K562 (cell line): ENCODE measurements around the gene YPEL3. TPM values are rescaled to one million over a fixed set of nuclear protein-coding genes. Genes with fewer than 3 reads are reported as not detected.
A peak's percentile ranks its signal among the peaks of the same experiment; 100 is the strongest.

Source experiments
- ATAC-seq: fragments of 200-7000 bp; cut with Tn5 transposase; 3 replicates; pipeline ENCODE4 v1.9.1; 2020; ENCODE audit warnings: moderate library complexity
- BruUV-seq: library from RNA; stranded (reverse); fragments of 400-500 nt; replicated peaks from 2 replicates; lab custom pipeline; 2021; lab: Mats Ljungman, UMichigan
- CTCF ChIA-PET: fragments of 300-600 bp; formaldehyde crosslinking; extraction: SDS; loops from one replicate; lab custom pipeline; 2021; ENCODE audit warnings: low intra/inter-chr PET ratio; lab: Yijun Ruan, JAX
- POLR2A ChIA-PET: fragments of 300-600, 350-650 bp; sonication (Branson Sonifier 250); formaldehyde crosslinking; extraction: SDS; loops from one replicate; lab custom pipeline; 2021; ENCODE audit warnings: antibody characterized with exemption, inconsistent platforms; lab: Yijun Ruan, JAX
- DNase-seq, 4 experiments: peaks; one replicate each; pipeline versions ENCODE4 v3.0.0 to v3.0.0-alpha.2; 2011 to 2018; ENCODE audit warnings: low spot score in 3 of 4, mixed read lengths in 3 of 4; ENCODE audit errors: extremely low read depth in 1 of 4
- FAIRE-seq: peaks from 2 replicates; lab custom pipeline; 2011; peaks lifted over from hg19 to GRCh38; lab: Jason Lieb, UNC
- H2AFZ ChIP-seq: 2 replicates; pipeline ENCODE4 v1.6.0; 2011; ENCODE audit warnings: low read depth, low read length, control low read depth, inconsistent platforms
- H3K27ac ChIP-seq: fragments of 200-600 bp; 3 replicates; pipeline ENCODE4 v1.8.0; 2011; ENCODE audit warnings: low read depth, mild to moderate bottlenecking, control low read depth, inconsistent platforms, low read length, moderate library complexity, mixed read lengths; ENCODE audit errors: extremely low read depth
- H3K27me3 ChIP-seq, 2 experiments: fragments of 300-600 bp in 1 of 2; 2 replicates in 1 of 2; 3 replicates in 1 of 2; pipeline versions ENCODE4 v1.6.0 to v1.8.0; 2011; ENCODE audit warnings: inconsistent platforms in 2 of 2, low read length in 2 of 2, mild to moderate bottlenecking in 1 of 2, mixed read lengths in 1 of 2, moderate library complexity in 1 of 2; ENCODE audit not compliant: control insufficient read depth in 2 of 2, insufficient read depth in 2 of 2
- H3K36me3 ChIP-seq: fragments of 300-600 bp; 3 replicates; pipeline ENCODE4 v1.8.0; 2011; ENCODE audit warnings: mild to moderate bottlenecking, low read length, inconsistent platforms; ENCODE audit not compliant: control insufficient read depth, insufficient read depth
- H3K4me1 ChIP-seq, 2 experiments: fragments of 200-600 bp in 1 of 2; replicated peaks in 1 of 2; 2 replicates in 1 of 2; 3 replicates in 1 of 2; pipeline versions ENCODE4 v1.5.1 to v1.8.0; 2011; ENCODE audit warnings: inconsistent platforms in 2 of 2, low read length in 2 of 2, mild to moderate bottlenecking in 1 of 2, mixed read lengths in 1 of 2, moderate library complexity in 1 of 2; ENCODE audit not compliant: control insufficient read depth in 2 of 2, insufficient read depth in 2 of 2
- H3K4me2 ChIP-seq: 2 replicates; pipeline ENCODE4 v1.6.1; 2011; ENCODE audit warnings: low read length, control low read depth, inconsistent platforms, mixed read lengths; ENCODE audit not compliant: insufficient read depth
- H3K4me3 ChIP-seq: fragments of 200-600 bp; sonication (generic), shearing (Covaris generic); 2 replicates; pipeline ENCODE4 v1.5.1; 2016; ENCODE audit warnings: control low read depth, inconsistent platforms
- H3K79me2 ChIP-seq: fragments of 200-600 bp; 3 replicates; pipeline ENCODE4 v1.8.0; 2011; ENCODE audit warnings: low read length, inconsistent platforms; ENCODE audit not compliant: control insufficient read depth, insufficient read depth
- H3K9ac ChIP-seq, 2 experiments: 2 replicates each; pipeline versions ENCODE4 v1.6.0 to v1.6.1; 2011; ENCODE audit warnings: low read depth in 2 of 2, low read length in 2 of 2, control low read depth in 1 of 2, inconsistent platforms in 1 of 2, mild to moderate bottlenecking in 1 of 2, mixed read lengths in 1 of 2; ENCODE audit not compliant: insufficient read depth in 1 of 2
- H3K9me1 ChIP-seq: one replicate; pipeline ENCODE4 v1.6.0; 2011; ENCODE audit warnings: inconsistent platforms, mild to moderate bottlenecking, low read length, moderate library complexity; ENCODE audit not compliant: control insufficient read depth, insufficient read depth
- H3K9me3 ChIP-seq: replicated peaks from 2 replicates; pipeline ENCODE4 v1.5.1; 2011; ENCODE audit warnings: low read depth, low read length, inconsistent platforms; ENCODE audit not compliant: control insufficient read depth, insufficient read depth
- H4K20me1 ChIP-seq: replicated peaks from 2 replicates; pipeline ENCODE4 v1.6.1; 2011; ENCODE audit warnings: low read length, inconsistent platforms, mixed read lengths; ENCODE audit not compliant: control insufficient read depth, insufficient read depth
- DPF2 ChIP-seq: fragments of 450-650 bp; IDR thresholded peaks from 2 replicates; pipeline ENCODE4 v1.6.1; 2016
- FOXA1 ChIP-seq: fragments of 450-650 bp; IDR thresholded peaks from 2 replicates; pipeline ENCODE4 v1.6.1; 2016; ENCODE audit warnings: mild to moderate bottlenecking, borderline replicate concordance
- HMG20B ChIP-seq: fragments of 250-450 bp; sonication (Bioruptor Pico); IDR thresholded peaks from 2 replicates; pipeline ENCODE4 v1.5.0; 2021; ENCODE audit warnings: mild to moderate bottlenecking
- MYC ChIP-seq, 2 experiments: fragments of 250-450 bp in 1 of 2; sonication (Bioruptor Pico) in 1 of 2; IDR thresholded peaks; 2 replicates each; pipeline versions ENCODE4 v1.5.1 to v1.6.1; 2012 to 2021; ENCODE audit warnings: low read depth in 2 of 2, borderline replicate concordance in 1 of 2, improper control_type of control experiment in 1 of 2, low read length in 1 of 2, mild to moderate bottlenecking in 1 of 2, moderate library complexity in 1 of 2
- RUNX1 ChIP-seq: sonication (generic); IDR thresholded peaks from 2 replicates; pipeline ENCODE4 v1.6.1; 2016; ENCODE audit warnings: antibody characterized with exemption, low read depth
- ZFX ChIP-seq: sonication (generic); formaldehyde crosslinking; IDR thresholded peaks from 2 replicates; pipeline ENCODE4 v1.8.0; 2022; ENCODE audit warnings: mild to moderate bottlenecking, missing genetic modification reagents, moderate library complexity
- ZNF384 ChIP-seq: IDR thresholded peaks from 2 replicates; pipeline ENCODE4 v1.6.1; 2012; ENCODE audit warnings: low read depth, low read length, improper control_type of control experiment
- WGBS: fragments of 100-300 bp; shearing (Covaris generic); methylation state at CpG from one replicate; pipeline ENCODE4 v1.1.6; 2016; ENCODE audit warnings: low coverage, mixed read lengths; ENCODE audit not compliant: insufficient coverage; ENCODE audit errors: missing lambda C conversion rate; 5-methylcytosine and 5-hydroxymethylcytosine counted together
- in situ Hi-C: fragments of 300-500 bp; cut with MboI; formaldehyde crosslinking; loops from 4 replicates; pipeline ENCODE4 v1.15.0; 2018; ENCODE audit warnings: inconsistent platforms, mixed read lengths
- intact Hi-C: fragments of 100-400 bp; cut with micrococcal nuclease; formaldehyde crosslinking; loops from 2 replicates; pipeline ENCODE4 v1.14.2; 2022
- polyA plus RNA-seq, 8 experiments: library from polyadenylated mRNA; depleted of rRNA in 4 of 8; stranded (reverse) in 5 of 8; unstranded in 3 of 8; fragments of >200 nt; fragmentation: Nextera tagmentation in 2 of 8; fragmentation: Illumina TruSeq in 1 of 8; extraction: Ambion mirVana in 2 of 8; extraction: Trizol in 1 of 8; gene quantifications; 2 replicates each; pipeline versions ENCODE4 v1.2.1 to v1.2.3, GENCODE V29; 2011 to 2014; ENCODE audit warnings: inconsistent platforms in 1 of 8, missing spikeins in 1 of 8
- total RNA-seq, 7 experiments: library from RNA; depleted of rRNA in 6 of 7; stranded (reverse); fragments of >200 nt in 6 of 7; fragmentation: Illumina TruSeq in 2 of 7; extraction: Trizol in 2 of 7; gene quantifications; 2 replicates each; pipeline versions ENCODE4 v1.2.1 to v1.2.3, GENCODE V29; 2011 to 2021; ENCODE audit warnings: low replicate concordance in 1 of 7

Gene YPEL3
- total and polyA plus RNA-seq, 9 of the 15 experiments (the other 6 are each of a cell fraction or from before 2014, with no cell fraction given): 0.41 to 15.0 (median 2.9) TPM

DNA sequence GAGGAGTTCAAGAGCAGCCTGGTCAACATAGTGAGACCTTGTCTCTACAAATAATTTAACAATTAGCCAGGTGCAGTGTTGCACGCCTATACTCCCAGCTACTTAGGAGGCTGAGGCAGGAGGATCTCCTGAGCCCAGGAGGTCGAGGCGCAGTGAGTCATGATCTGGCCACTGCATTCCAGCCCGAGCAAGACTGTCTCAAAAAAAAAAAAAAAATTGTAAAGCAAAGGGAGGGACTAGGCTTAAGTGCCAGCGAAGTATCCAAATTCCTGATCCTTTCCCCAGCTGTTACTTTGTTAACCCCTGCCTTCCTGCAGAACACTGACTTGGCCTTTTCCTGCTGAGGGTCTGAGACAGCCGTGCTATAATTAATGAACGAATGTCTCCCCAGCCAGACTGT lies 14.6 kb upstream of the YPEL3 start:
- Histone ChIP-seq H3K9ac (no peak overlapping the region), H3K79me2 (no peaks in the 10 kb centered on the region), H3K9me1 (peaks cover 6% of the 10 kb centered on the region), H3K4me3 (no peak overlapping the region), H2AFZ (no peak overlapping the region), H3K9me3 (no peaks in the 10 kb centered on the region), H3K27ac (no peak overlapping the region), H3K4me2 (no peak overlapping the region), H4K20me1 (no peaks in the 10 kb centered on the region), H3K4me1 (peaks cover 18 to 39% of the 10 kb centered on the region in 2 experiments; a peak in 4 of 5 replicates), H3K27me3 (no peaks in the 10 kb centered on the region), H3K36me3 (peaks cover 7% of the 10 kb centered on the region; the same call in 1 of the 3 replicates)
- ATAC-seq (no peak), FAIRE-seq (no peak), DNase-seq (no peak)
- intact Hi-C loops (no loop called here), in situ Hi-C loops (no loop called here)
- TF ChIP-seq FOXA1: no peak
- TF ChIP-seq ZNF384: peak; percentile 47; the same call in 1 of the 2 replicates
- WGBS: 61% methylated on average over 4 of the region's 7 CpGs
- ChIA-PET POLR2A (interaction anchor here (0.6 to 1.5 kb wide), 6 partner anchors 11 to 548 kb away, joined by 3 to 5 read pairs (median 4); partner anchors contain the start of gene YPEL3), CTCF (no interaction called here)
- no TSS peak for BruUV-seq

DNA sequence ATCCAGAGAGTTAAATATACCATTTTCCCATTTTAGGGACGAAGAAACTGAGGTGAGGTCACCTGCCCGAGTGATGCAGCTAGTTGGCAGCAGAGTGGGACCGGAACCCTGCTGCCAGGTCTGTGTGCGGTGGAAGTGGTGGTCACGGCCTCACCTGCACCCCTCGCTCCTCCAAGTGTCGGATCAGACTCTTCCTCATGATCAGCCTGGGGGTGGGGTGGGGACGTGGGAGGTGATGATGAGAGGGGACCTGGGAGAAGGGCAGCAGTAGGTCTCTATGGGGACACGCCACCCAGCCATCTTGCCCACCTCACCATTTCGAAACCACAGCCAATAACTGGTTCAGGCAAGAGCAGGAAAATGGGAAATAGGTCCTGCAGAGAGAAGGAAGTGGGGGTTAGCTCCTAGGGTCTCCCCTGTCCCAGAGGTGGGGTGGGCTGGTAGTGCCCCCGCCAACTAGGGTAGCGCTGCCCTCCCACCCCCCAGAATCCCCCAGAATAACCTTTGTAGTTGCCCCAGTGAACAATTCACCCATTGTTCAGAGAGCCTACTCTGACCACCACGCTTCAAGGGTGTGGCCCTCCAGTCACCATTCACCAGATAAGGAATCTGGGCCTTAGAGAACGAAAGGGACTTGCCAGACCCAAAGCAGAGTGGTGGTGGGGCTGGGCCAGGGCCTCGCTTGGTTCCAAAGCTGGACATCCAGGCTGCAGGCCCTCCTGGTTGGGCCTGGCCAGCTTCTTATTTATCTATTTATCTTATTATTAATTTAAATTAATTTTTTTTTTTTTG lies 12.2 kb upstream of the YPEL3 start:
- peak overlapping the region; percentile 62; the same call in 2 of the 3 replicates for H3K27ac ChIP-seq
- H3K27me3 ChIP-seq: no peaks in the 10 kb centered on the region
- H4K20me1 ChIP-seq: no peaks in the 10 kb centered on the region
- H3K4me2 ChIP-seq: no peak overlapping the region; the same call in 1 of the 2 replicates
- H2AFZ ChIP-seq: peak overlapping the region; percentile 86
- intact Hi-C loops: no loop called here
- no peak overlapping the region for H3K4me3 ChIP-seq
- H3K4me1 ChIP-seq: peaks cover 12 to 23% of the 10 kb centered on the region in 2 experiments; a peak in 4 of 5 replicates
- no peaks in the 10 kb centered on the region for H3K9me3 ChIP-seq
- 65% methylated on average over 13 of the region's 15 CpGs for WGBS
- peaks cover 6% of the 10 kb centered on the region; the same call in 2 of the 3 replicates for H3K36me3 ChIP-seq
- DNase-seq (peak in 2 of 4 experiments; percentile 53 to 57), ATAC-seq (peak; percentile 64), FAIRE-seq (peak; percentile 72)
- TF ChIP-seq HMG20B (CRISPR knock-in tag): no peak
- TF ChIP-seq DPF2: 0 out of 2 replicates have a peak, but pooled peaks have one; percentile 34
- TF ChIP-seq MYC (IDR thresholded peaks at IDR 0.05; ENCODE audit: low read depth, low read length): peak; percentile 42; the same call in 1 of the 2 replicates
- TF ChIP-seq MYC (CRISPR knock-in tag; IDR thresholded peaks at IDR 0.05; ENCODE audit: borderline replicate concordance, low read depth): no peak
- TF ChIP-seq RUNX1: no peak
- peak; percentile 50 for TF ChIP-seq ZFX
- ChIA-PET POLR2A (interaction anchor here (0.7 kb wide), 1 partner anchor 301 kb away, joined by 3 read pairs; no protein-coding TSS in a partner anchor), CTCF (no interaction called here)
- no peaks in the 10 kb centered on the region for H3K79me2 ChIP-seq
- no TSS peak for BruUV-seq
- in situ Hi-C loops: no loop called here
- H3K9me1 ChIP-seq: peaks cover 6% of the 10 kb centered on the region
- H3K9ac ChIP-seq: peak overlapping the region; percentile 38 to 79; a peak in 3 of 4 replicates
